ENCODE results near the gene QRSL1. TPM values are rescaled to one million over a fixed set of nuclear protein-coding genes. Genes with fewer than 3 reads are reported as not detected.
A peak's percentile ranks its signal among the peaks of the same experiment; 100 is the strongest.
"Not testable (repeated sequence)": the region's sequence is repeated elsewhere in the genome, so short reads cannot be mapped to it uniquely, and the experiment has no call there.

The QRSL1 gene
- total RNA-seq, 1 donor from 2014 or later = 9.7 TPM

DNA sequence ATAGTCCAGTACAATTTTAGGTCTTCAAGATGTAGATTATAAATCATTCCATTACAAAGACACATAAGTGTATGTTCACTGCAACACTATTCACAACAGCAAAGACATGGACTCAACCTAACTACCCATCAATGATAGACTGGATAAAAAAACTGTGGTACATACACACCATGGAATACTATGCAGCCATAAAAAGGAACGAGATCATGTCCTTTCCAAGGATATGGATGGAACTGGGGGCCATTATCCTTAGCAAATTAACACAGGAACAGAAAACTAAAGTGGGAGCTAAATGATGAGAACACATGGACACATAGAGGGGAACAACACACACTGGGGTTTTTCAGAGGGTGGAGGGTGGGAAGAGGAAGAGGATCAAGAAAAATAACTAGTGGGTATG, 6.3 kb upstream of the QRSL1 start:
- Mint-ChIP-seq H3K4me1 (ENCODE audit: low read depth) (peaks cover 13% of the 10 kb centered on the region), H3K4me3 (ENCODE audit: unreplicated experiment) (no peak overlapping the region), H3K27ac (ENCODE audit: unreplicated experiment) (no peak overlapping the region), H3K9me3 (ENCODE audit: low read depth) (no peaks in the 10 kb centered on the region), H3K36me3 (ENCODE audit: low read depth) (peaks cover 4% of the 10 kb centered on the region), H3K27me3 (ENCODE audit: low read depth) (no peaks in the 10 kb centered on the region)
- TF ChIP-seq, protein P1, sequence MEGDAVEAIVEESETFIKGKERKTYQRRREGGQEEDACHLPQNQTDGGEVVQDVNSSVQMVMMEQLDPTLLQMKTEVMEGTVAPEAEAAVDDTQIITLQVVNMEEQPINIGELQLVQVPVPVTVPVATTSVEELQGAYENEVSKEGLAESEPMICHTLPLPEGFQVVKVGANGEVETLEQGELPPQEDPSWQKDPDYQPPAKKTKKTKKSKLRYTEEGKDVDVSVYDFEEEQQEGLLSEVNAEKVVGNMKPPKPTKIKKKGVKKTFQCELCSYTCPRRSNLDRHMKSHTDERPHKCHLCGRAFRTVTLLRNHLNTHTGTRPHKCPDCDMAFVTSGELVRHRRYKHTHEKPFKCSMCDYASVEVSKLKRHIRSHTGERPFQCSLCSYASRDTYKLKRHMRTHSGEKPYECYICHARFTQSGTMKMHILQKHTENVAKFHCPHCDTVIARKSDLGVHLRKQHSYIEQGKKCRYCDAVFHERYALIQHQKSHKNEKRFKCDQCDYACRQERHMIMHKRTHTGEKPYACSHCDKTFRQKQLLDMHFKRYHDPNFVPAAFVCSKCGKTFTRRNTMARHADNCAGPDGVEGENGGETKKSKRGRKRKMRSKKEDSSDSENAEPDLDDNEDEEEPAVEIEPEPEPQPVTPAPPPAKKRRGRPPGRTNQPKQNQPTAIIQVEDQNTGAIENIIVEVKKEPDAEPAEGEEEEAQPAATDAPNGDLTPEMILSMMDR (IDR thresholded peaks at IDR 0.05) = no peak
- no peak for DNase-seq (ENCODE audit: low spot score)

DNA sequence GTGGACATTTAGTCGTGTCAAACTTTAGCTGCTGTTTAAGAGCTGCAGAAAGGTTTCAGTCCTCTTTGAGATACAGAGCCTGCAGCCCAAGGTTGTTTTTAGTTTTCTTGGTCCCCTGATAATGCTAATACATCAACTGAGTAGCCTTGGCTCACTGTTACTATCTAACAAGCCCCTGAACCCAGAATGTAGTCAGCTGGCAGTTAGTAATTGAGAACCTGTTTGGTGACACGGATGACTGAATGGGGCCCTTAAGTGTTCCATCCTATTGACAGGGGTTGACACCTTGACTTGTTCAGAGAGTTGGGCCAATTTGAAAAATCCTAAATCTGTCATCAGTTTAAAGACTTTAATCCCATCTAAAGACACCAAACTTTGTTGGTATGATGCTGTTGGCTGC, 2.9 kb upstream of the QRSL1 start:
- no peak for DNase-seq (ENCODE audit: low spot score)
- H3K4me1 Mint-ChIP-seq (ENCODE audit: low read depth) = peaks cover 24% of the 10 kb centered on the region
- H3K27ac Mint-ChIP-seq (ENCODE audit: unreplicated experiment) = no peak overlapping the region
- H3K4me3 Mint-ChIP-seq (ENCODE audit: unreplicated experiment) = no peak overlapping the region
- TF ChIP-seq, protein P1 (IDR thresholded peaks at IDR 0.05) = no peak
- peaks cover 4% of the 10 kb centered on the region for H3K36me3 Mint-ChIP-seq (ENCODE audit: low read depth)
- H3K27me3 Mint-ChIP-seq (ENCODE audit: low read depth) = no peaks in the 10 kb centered on the region
- H3K9me3 Mint-ChIP-seq (ENCODE audit: low read depth) = no peaks in the 10 kb centered on the region

DNA sequence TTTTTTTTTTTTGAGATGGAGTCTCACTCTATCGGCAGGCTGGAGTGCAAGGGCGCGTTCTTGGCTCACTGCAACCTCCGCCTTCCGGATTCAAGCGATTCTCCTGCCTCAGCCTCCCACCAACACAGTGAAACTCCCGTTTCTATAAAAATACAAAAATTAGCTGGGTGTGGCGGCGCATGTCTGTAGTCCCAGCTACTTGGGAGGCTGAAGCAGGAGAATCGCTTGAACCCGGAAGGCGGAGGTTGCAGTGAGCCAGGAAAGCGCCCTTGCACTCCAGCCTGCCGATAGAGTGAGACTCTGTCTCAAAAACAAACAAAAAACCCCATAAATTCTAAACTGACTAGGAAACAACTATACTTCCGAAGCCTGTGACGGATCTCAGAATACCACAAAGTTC, 1.6 kb upstream of the QRSL1 start:
- H3K4me1 Mint-ChIP-seq (ENCODE audit: low read depth) = peaks cover 27% of the 10 kb centered on the region
- not testable (repeated sequence) for DNase-seq (ENCODE audit: low spot score); H3K36me3 Mint-ChIP-seq (ENCODE audit: low read depth); H3K27me3 Mint-ChIP-seq (ENCODE audit: low read depth); H3K4me3 Mint-ChIP-seq (ENCODE audit: unreplicated experiment); H3K9me3 Mint-ChIP-seq (ENCODE audit: low read depth); H3K27ac Mint-ChIP-seq (ENCODE audit: unreplicated experiment)

DNA sequence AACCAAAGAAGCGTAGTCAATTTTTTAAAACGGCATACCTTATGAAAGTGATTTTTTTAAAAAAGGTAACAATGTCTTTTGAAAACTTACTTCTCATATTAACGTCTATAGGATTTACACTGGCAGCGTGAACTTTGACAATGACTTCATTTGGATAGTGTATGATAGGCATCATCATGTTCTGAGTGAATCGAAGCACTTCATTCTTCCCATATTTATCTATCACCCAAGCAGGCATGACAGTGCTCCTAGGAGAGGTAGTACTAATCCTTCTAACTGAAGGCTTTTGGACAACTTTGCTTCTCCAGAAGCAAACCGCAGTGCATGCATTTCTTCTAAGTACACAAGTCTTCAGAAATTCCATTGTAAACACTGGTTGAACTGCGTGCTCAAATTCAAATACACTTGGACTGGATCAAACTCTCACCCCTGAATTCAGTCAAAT, 698 bp upstream of the QRSL1 start:
- Mint-ChIP-seq H3K27ac (ENCODE audit: unreplicated experiment) (peak overlapping the region; percentile 94), H3K4me3 (ENCODE audit: unreplicated experiment) (peak overlapping the region; percentile 89), H3K27me3 (ENCODE audit: low read depth) (no peaks in the 10 kb centered on the region), H3K36me3 (ENCODE audit: low read depth) (no peaks in the 10 kb centered on the region), H3K9me3 (ENCODE audit: low read depth) (no peaks in the 10 kb centered on the region), H3K4me1 (ENCODE audit: low read depth) (peaks cover 27% of the 10 kb centered on the region)
- no peak for DNase-seq (ENCODE audit: low spot score)
- TF ChIP-seq, protein P1 (IDR thresholded peaks at IDR 0.05) = no peak

DNA sequence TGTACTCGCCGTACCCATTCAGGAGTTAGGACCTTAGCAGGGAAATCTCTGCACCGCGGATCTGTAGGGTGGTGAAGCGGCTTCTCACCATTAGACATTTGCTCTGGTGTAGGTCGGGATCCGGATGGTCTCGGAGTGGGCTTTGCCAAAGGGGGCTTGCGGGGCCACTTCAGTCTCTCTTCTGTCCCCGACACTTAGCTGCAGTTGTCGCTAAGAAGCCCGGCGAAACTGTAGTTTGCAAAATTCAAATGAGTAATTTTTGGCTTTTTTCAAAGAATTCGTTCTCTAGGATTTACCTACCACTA, 433 bp downstream of the QRSL1 start:
- DNase-seq (ENCODE audit: low spot score) = no peak
- TF ChIP-seq, protein P1 (IDR thresholded peaks at IDR 0.05) = no peak
- H3K4me1 Mint-ChIP-seq (ENCODE audit: low read depth) = peaks cover 27% of the 10 kb centered on the region

DNA sequence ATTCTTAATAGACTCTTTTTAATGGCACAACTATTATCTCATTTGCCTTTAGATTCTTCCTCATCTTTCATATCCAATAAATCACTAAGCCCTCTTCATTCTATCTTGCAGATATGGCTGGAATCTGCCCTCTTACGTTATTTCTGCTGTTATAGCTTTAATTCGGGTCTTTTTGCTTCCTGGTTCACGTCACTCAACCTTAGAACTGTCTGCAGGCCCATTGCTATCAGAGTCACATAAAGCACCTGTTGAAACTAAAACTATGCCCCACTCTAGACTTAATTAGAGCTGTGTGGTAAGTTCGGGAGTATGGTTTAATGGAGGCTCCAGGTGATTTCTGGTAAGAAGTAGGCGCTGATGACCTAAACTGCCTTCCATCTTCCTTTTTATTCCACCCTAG, 988 bp downstream of the QRSL1 start:
- TF ChIP-seq, protein P1 (IDR thresholded peaks at IDR 0.05) = no peak
- Mint-ChIP-seq H3K36me3 (ENCODE audit: low read depth) (peaks cover 3% of the 10 kb centered on the region), H3K27me3 (ENCODE audit: low read depth) (no peaks in the 10 kb centered on the region), H3K9me3 (ENCODE audit: low read depth) (no peaks in the 10 kb centered on the region), H3K4me1 (ENCODE audit: low read depth) (peaks cover 27% of the 10 kb centered on the region), H3K4me3 (ENCODE audit: unreplicated experiment) (peak overlapping the region; percentile 89), H3K27ac (ENCODE audit: unreplicated experiment) (peak overlapping the region; percentile 94)
- DNase-seq (ENCODE audit: low spot score) = no peak

More for the DNA sequence above, 433 bp downstream of the QRSL1 start:
- Mint-ChIP-seq H3K27me3 (ENCODE audit: low read depth) (no peaks in the 10 kb centered on the region), H3K4me3 (ENCODE audit: unreplicated experiment) (peak overlapping the region; percentile 89), H3K36me3 (ENCODE audit: low read depth) (no peaks in the 10 kb centered on the region), H3K27ac (ENCODE audit: unreplicated experiment) (peak overlapping the region; percentile 94), H3K9me3 (ENCODE audit: low read depth) (no peaks in the 10 kb centered on the region)
